ENCODE data around the gene DOCK4. TPM values are rescaled to one million over a fixed set of nuclear protein-coding genes. Genes with fewer than 3 reads are reported as not detected.

Gene DOCK4
- total and polyA plus RNA-seq, 10 of the 15 experiments (the other 5 are each of a cell fraction or from before 2014, with no cell fraction given), result 0.03 to 0.73 (median 0.38) TPM

DNA sequence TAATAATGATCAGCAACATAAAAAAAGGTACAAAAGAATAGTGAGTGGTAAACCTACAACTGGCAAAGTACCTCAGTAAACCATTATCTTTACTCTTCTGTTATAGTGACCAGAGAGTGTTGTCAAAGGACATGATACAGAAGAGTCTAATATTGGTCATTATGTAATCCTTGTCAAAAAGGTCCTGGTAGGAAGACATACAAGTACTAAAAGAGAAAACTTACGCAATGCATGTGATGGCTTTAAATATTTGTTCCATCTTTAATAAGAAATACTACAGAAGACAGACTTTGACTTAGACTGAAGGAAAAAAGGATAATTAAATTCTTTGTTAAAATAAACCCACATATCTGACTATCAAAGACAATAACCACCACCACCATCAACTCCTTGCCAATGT lies 6.5 kb downstream of the DOCK4 start:
- Histone ChIP-seq H4K20me1 (ENCODE audit: control insufficient read depth, insufficient read depth) (no peaks in the 10 kb centered on the region), H3K27ac (ENCODE audit: control insufficient read depth, insufficient read depth) (no peak overlapping the region), H3K4me1 (ENCODE audit: control insufficient read depth, insufficient read depth, low read length) (no peaks in the 10 kb centered on the region; the same call in 1 of the 2 replicates), H3K79me2 (ENCODE audit: control insufficient read depth, insufficient read depth, low read length) (no peaks in the 10 kb centered on the region), H3K36me3 (ENCODE audit: control insufficient read depth in 2 of 2, insufficient read depth in 2 of 2, low read length in 1 of 2) (no peaks in the 10 kb centered on the region), H2AFZ (ENCODE audit: control insufficient read depth, low read depth, low read length) (no peak overlapping the region), H3K9me3 (replicated peaks; ENCODE audit: control insufficient read depth, insufficient read depth, low read length) (no peaks in the 10 kb centered on the region), H3K4me2 (ENCODE audit: control insufficient read depth, insufficient read depth) (no peak overlapping the region), H3K27me3 (replicated peaks in 1 of 2; ENCODE audit: control insufficient read depth in 2 of 2, insufficient read depth in 2 of 2, low read length in 1 of 2) (no peaks in the 10 kb centered on the region), H3K9ac (ENCODE audit: control insufficient read depth, insufficient read depth, low read length) (no peak overlapping the region), H3K4me3 (no peak overlapping the region)
- intact Hi-C loops (cut with micrococcal nuclease; ENCODE audit: unreplicated experiment), result no loop called here
- RAD21 ChIA-PET (ENCODE audit: unreplicated experiment), result no interaction called here
- CTCF ChIA-PET, result no interaction called here
- FAIRE-seq (no peak), DNase-seq (ENCODE audit: low read depth, low spot score) (no peak), ATAC-seq (no peak)
- POLR2A ChIA-PET, result no interaction called here
- WGBS (ENCODE audit: insufficient coverage, insufficient replicate concordance, low lambda C conversion rate, missing lambda C conversion rate), result 100% methylated on average over 1 of the region's 1 CpG
- in situ Hi-C loops (cut with MboI), result no loop called here
- SMC1A ChIA-PET (ENCODE audit: uncharacterized antibody, unreplicated experiment), result no interaction called here
- no TSS peak for BruUV-seq (replicated peaks)
- TF ChIP-seq, protein P1, sequence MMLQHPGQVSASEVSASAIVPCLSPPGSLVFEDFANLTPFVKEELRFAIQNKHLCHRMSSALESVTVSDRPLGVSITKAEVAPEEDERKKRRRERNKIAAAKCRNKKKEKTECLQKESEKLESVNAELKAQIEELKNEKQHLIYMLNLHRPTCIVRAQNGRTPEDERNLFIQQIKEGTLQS (IDR thresholded peaks at IDR 0.05; ENCODE audit: borderline replicate concordance, extremely low read depth, low read depth, low read length), result no peak
- no peak for TF ChIP-seq CBX5 (IDR thresholded peaks at IDR 0.05; ENCODE audit: low read depth)
- no peak for TF ChIP-seq NR2C2 (IDR thresholded peaks at IDR 0.05; ENCODE audit: borderline replicate concordance, control insufficient read depth, insufficient read length, low read depth)
- no peak for TF ChIP-seq PAX5 (IDR thresholded peaks at IDR 0.05; ENCODE audit: borderline replicate concordance, low read depth, low read length)

GRCh38 chr7:112199035-112199655 lies 7.1 kb downstream of the DOCK4 start:
- BruUV-seq (replicated peaks), result no TSS peak
- intact Hi-C loops (cut with micrococcal nuclease; ENCODE audit: unreplicated experiment), result no loop called here
- no peak overlapping the region for H3K4me3 ChIP-seq
- CTCF ChIA-PET, result no interaction called here
- no peaks in the 10 kb centered on the region; the same call in 1 of the 2 replicates for H3K4me1 ChIP-seq (ENCODE audit: control insufficient read depth, insufficient read depth, low read length)
- no peaks in the 10 kb centered on the region; the same call in 2 of the 3 replicates for H3K9me3 ChIP-seq (replicated peaks; ENCODE audit: control insufficient read depth, insufficient read depth, low read length)
- H4K20me1 ChIP-seq (ENCODE audit: control insufficient read depth, insufficient read depth), result no peaks in the 10 kb centered on the region
- WGBS (ENCODE audit: insufficient coverage, insufficient replicate concordance, low lambda C conversion rate, missing lambda C conversion rate), result 64% methylated on average over 2 of the region's 2 CpGs
- H3K4me2 ChIP-seq (ENCODE audit: control insufficient read depth, insufficient read depth), result no peak overlapping the region
- no peaks in the 10 kb centered on the region for H3K36me3 ChIP-seq (ENCODE audit: control insufficient read depth in 2 of 2, insufficient read depth in 2 of 2, low read length in 1 of 2)
- H3K27ac ChIP-seq (ENCODE audit: control insufficient read depth, insufficient read depth), result no peak overlapping the region
- no peak overlapping the region for H2AFZ ChIP-seq (ENCODE audit: control insufficient read depth, low read depth, low read length)
- in situ Hi-C loops (cut with MboI), result no loop called here
- RAD21 ChIA-PET (ENCODE audit: unreplicated experiment), result interaction anchor here (0.5 kb wide), 1 partner anchor 323 kb away, joined by 3 read pairs; no protein-coding TSS in a partner anchor
- TF ChIP-seq ZNF384 (IDR thresholded peaks at IDR 0.05; ENCODE audit: borderline replicate concordance, low read depth, low read length) (no peak), CEBPZ (IDR thresholded peaks at IDR 0.05; ENCODE audit: low read depth, low read length) (no peak), PAX5 (IDR thresholded peaks at IDR 0.05; ENCODE audit: borderline replicate concordance, low read depth, low read length) (no peak), NFYA (IDR thresholded peaks at IDR 0.05; ENCODE audit: borderline replicate concordance, low read depth, low read length) (no peak), ZNF207 (IDR thresholded peaks at IDR 0.05; ENCODE audit: borderline replicate concordance) (no peak), HDAC6 (IDR thresholded peaks at IDR 0.05; ENCODE audit: unreplicated experiment) (no peak)
- H3K27me3 ChIP-seq (replicated peaks in 1 of 2; ENCODE audit: control insufficient read depth in 2 of 2, insufficient read depth in 2 of 2, low read length in 1 of 2), result no peaks in the 10 kb centered on the region
- H3K79me2 ChIP-seq (ENCODE audit: control insufficient read depth, insufficient read depth, low read length), result no peaks in the 10 kb centered on the region
- no peak for ATAC-seq
- DNase-seq (ENCODE audit: low read depth, low spot score), result no peak
- no peak overlapping the region for H3K9ac ChIP-seq (ENCODE audit: control insufficient read depth, insufficient read depth, low read length)
- POLR2A ChIA-PET, result no interaction called here
- SMC1A ChIA-PET (ENCODE audit: uncharacterized antibody, unreplicated experiment), result no interaction called here
- no peak for FAIRE-seq
